HG02970 (cell line): ENCODE results near the gene TMEM19.

Experiments
- ATAC-seq: cut with Tn5 transposase; IDR thresholded peaks from one replicate; pipeline ENCODE4 v1.9.1; 2021; ENCODE audit warnings: mild to moderate bottlenecking, moderate library complexity, moderate number of reproducible peaks; ENCODE audit not compliant: unreplicated experiment, low FRiP score

Gene TMEM19

DNA sequence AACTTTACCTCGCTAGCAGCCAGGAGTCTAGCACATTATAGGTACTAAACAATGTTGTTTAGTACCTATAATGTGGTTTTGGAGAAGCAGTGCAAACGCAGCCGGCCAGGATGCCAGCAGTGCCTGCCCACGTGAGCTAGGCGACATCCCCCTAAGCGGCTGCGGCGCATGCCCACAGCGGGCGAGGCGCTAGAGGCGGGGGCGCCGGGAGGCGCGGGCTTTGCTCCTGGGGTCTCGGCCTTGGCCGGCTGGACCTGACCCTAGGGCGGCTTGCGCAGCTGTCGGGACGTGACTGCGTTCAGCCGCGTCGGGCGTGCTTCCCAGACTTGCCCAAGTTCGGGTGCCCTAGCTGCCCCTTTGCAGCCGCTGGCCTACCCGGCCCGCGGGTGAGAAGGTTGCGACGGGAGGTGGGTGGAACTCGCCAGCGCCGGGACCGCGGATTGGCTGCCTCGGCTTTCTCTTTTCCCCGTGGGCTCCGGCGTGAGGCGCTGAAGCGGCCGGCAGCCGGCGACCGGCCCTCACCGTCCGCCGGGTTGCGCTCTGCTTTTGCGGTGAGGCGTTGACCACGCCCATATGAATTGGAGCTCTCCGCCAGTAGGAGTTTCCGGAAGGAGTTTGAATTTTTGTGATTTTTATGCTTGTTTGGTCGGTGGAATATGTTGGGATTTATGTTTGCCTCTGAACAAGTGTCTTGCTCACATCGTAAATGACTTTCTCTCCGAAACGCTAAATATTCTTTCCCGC is at the start of gene TMEM19:
Gene TMEM19, plus strand, starts transcription at position 169 of the 744 bp plus-strand sequence. CDS start 599 bp downstream, outside the sequence.
- ATAC-seq: peak; percentile 94

GRCh38 chr12:71636704-71637115 is 49.2 kb upstream of the TMEM19 start:
- no peak for ATAC-seq

DNA sequence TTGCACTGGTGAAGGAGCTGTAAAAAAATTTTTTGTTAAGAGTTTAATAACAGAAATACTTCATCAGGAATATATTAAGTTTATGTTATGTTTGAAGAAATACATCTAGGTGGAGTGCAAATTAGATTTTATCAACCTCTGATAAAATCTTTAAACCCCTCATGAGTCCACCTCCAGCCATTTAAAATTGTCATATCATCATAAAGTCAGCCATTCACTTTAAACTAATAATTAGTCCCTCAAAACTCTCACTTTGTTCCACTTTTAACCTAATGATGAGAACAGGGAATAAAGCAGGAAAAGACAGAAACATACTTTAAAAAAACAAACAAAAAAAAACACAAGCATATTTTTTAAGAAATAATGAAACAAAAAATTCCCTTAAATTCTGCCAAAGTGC is 47.4 kb upstream of the TMEM19 start:
- no peak for ATAC-seq

DNA sequence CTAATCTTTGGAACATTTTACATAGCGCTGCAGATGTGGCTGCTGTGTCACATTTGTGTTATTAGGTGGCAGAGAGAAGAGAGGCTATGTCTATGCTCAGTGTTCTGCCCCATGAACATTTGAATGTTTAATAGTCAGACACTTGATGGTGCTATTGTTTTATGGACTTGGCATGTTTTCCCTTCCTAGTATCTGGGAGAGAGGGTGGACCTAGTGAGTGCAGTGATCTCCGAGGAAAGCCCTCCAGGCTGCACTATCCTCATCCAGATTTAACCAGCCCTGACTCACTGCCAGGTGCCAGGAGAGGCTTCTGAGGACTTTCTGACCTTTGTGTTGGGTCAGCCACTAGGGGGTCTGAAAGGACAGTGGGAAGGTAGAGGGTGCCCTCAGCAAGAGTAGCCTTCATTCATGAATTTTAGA is 46.5 kb upstream of the TMEM19 start:
- no peak for ATAC-seq

DNA sequence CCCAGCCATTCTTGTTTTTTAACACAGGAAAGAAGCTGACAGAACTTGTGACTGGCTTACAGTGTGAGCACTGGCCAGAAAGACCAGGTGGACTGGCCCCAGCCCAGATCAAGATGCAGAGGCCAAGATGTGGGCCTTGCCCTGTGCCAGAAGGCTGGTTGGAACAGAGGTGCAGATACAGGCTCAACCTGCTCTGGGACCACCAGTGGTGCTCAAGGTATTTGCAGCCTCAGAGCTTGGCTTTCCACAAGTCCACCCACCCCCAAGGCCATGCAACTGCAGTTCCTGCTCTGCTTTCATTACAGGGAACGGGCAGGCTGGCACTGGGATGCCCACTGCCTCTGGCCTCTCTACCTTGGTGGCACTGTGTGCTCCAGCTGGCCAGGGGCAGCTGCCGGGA is 45.6 kb upstream of the TMEM19 start:
- no peak for ATAC-seq

GRCh38 chr12:71641390-71641789 is 44.5 kb upstream of the TMEM19 start:
- ATAC-seq: no peak

- ATAC-seq: no peak
Measured at GRCh38 chr12:71642264-71642663, 43.6 kb upstream of the TMEM19 start.

- no peak for ATAC-seq
Measured at GRCh38 chr12:71645268-71645667, 40.6 kb upstream of the TMEM19 start.

GRCh38 chr12:71646512-71646911 is 39.4 kb upstream of the TMEM19 start:
- no peak for ATAC-seq

DNA sequence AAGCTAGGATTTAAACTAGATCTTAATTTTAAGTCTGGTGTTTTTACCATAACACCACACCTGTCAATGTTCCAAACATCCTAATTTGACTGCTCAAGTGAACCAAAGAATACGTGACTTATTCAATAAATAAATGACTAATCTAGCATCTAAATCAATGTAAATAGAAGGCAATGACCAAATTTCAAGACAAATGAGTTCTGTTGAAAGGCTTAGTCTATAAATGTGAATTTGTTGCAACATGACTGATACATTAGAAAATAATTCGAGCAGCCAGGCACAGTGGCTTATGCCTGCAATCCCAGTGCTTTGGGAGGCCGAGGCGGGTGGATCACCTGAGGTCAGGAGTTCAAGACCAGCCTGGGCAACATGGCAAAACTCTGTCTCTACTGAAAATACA is 37.3 kb upstream of the TMEM19 start:
- ATAC-seq: no peak

DNA sequence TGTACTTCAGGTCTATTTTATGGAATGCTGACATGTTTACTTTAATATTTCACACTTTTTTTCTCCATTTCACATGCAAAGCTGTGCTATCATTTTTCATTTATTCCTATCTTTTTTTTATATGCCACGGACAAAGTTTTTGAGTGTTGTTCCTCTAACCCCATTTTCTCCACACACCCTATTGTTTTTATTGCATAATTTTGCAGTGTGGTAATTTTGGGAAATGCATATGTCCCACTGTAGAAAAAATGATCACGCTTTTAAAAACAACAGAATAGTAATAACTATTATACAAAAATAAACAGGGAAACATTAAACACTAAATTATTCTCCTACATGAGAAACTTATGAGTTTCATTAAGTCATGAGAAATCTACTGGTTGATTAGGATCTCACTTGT is 36.5 kb upstream of the TMEM19 start:
- no peak for ATAC-seq

- ATAC-seq: no peak
Measured at GRCh38 chr12:71652656-71653055, 33.2 kb upstream of the TMEM19 start.

- ATAC-seq: no peak
Measured at GRCh38 chr12:71653137-71653536, 32.7 kb upstream of the TMEM19 start.

DNA sequence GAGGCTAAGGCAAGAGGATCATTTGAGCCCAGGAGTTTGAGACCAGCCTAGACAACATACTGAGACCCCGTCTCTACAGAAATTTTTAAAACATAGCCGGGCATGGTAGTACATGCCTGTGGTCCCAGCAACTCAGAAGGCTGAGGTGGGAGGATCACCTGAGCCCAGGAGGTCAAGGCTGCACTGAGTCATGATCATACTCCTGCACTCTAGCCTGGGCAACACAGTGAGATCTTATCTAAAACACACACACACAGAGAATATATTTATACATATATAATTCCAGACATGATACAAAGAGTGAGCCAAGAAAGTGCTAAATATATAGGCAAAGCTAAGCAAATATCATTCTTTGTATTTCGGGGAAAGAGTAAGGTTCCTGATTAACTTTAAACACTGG is 31.7 kb upstream of the TMEM19 start:
- ATAC-seq: no peak

DNA sequence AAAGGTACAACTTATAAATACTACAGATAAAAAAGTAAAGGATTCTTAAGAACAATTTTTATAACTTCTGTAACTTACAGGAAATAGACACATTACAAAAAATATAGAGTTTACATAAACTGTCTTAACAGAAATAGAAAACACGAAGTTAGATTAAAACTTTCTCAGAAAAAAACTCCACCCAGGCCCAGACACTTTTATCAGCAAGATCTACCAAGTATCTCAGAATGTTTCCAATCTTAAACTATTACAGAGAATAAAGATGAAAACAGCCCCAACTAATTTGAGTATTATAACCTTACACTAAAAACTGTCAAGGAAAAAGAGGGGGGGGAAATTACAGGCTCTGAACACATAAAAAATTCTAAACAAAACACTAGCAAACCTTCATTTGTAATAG is 30.4 kb upstream of the TMEM19 start:
- ATAC-seq: no peak

DNA sequence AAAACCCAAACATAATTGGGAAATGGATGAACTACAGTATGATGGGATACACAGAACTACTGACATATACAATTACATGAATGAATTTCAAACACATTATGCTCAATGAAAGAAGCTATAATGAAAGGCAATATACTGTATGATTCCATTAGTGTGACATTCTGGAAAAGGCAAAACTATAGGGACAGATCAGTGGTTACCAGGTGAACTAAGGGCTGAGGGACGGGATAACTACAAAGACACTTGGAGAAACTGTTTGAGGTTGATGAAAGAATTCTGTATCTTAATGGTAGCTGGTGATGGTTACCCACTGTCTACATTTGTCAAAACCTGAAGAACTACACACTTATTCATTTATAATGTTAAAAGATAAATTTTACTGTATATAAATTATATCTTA is 30.0 kb upstream of the TMEM19 start:
- ATAC-seq: no peak

GRCh38 chr12:71656740-71657139 is 29.1 kb upstream of the TMEM19 start:
- no peak for ATAC-seq

DNA sequence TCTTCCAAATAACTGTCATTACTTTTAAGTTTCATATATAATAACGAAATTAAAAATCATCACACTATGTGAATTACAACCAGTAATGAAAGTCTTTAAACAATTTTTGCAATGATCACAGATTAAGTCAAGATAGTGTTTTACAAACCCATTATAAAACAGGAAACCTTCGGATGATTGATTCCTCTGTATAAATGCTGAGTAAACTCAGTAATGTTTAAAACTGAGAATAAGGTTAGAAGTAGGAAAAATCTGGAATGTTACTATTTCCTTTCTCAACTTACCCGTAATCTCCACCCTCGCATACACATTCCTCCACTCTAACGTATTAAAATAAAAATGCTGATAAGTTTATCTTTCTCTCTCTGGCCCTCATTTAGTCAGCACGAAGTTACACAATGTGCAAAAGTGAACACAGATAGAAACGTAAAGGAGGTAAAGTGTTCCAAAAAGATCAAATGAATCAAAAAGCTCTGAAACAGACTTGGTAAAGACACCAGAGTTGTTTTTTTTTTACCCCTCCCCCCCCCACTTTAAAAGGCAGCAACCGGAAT is 23.8 kb upstream of the TMEM19 start:
- no peak for ATAC-seq

GRCh38 chr12:71662849-71663560 is 22.9 kb upstream of the TMEM19 start:
- peak; percentile 19 for ATAC-seq

DNA sequence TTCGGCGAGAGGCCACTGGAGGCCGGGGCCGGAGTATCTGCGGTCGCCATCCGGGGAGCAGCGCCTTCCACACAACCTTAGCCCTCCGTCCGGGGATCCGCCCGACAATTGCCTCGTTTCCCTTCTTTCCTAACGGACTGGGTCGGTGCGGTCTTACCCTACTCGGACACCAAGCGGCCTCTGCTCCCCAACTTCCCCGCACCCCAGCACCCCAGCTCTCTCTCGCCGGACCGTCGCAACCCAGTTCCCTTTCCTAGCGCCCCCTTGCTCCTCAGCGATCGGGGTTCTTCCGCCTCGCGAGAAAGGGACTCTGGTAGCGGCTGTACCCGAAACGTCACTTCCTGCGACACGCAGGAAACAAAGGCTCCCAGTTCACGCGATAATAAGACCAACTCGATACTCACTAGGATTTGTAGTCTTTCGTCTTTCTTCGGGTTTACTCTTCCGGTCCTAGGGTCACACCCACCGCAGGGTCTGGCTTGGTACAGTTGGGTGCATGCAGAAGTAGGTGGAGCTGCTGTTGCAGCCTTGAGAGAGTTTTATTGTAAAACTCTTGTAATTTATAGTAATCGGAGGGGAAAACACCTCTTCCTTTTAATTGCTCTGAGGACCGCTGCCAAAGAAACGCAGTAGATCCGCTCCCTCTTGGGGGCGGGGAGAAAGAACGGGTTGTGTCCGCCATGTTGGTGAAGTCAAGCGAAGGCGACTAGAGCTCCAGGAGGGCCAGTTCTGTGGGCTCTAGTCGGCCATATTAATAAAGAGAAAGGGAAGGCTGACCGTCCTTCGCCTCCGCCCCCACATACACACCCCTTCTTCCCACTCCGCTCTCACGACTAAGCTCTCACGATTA is 22.1 kb upstream of the TMEM19 start, which contains the start of the genes THAP2 and ZFC3H1:
Gene THAP2, plus strand, starts transcription at position 741 of the 850 bp plus-strand sequence. CDS start 209 bp downstream, outside the sequence.
Gene ZFC3H1, minus strand, starts transcription at position 288 of the 850 bp plus-strand sequence. Its CDS starts 238 bp downstream, at position 50.
- peak; percentile 90 for ATAC-seq
